Iris pigment epithelial cell (primary cell): ENCODE results near the gene ATP10A.
"Not testable (repeated sequence)": the region's sequence is repeated elsewhere in the genome, so short reads cannot be mapped to it uniquely, and the experiment has no call there.

Experiments
- DNase-seq: peaks from one replicate; pipeline ENCODE4 v3.0.0-alpha.2; 2011; ENCODE audit warnings: low read depth

Gene ATP10A

DNA sequence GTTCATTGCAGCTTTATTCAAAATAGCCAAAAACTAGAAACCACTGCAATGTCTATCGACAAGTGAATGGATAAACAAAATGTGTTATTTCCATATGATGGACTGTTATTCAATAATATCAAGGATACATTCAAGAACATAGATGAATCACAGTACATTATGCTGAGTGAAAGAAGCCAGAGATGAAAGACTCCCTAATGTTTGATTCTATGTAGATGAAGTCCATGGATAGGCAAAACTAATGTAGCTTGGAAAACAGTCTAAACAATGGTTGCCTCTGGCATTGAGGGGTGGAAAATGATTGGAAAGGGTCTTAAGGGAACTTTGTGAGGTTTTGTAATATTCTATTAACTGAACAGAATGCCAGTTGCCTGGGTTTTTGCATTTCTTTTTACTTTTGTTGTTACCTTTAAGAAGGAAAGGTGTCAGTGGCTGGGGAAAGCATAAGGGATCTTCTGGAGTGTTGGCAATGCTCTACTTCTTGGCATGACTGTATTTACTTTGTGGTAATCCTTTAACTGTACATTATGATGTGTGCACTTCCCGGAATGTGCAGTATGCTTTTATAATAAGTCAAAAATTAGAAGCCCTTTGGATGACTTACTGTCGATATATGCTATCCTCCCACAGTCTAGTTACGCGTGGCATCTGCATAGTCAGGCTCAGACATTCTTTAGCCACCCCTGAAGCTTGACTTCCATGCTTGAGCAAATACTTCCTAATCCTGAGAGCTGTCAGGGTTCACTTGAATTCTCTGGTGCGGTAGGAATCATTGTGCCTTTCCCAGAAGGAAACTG, 20.5 kb upstream of the ATP10A start:
- peak; percentile 76 for DNase-seq

DNA sequence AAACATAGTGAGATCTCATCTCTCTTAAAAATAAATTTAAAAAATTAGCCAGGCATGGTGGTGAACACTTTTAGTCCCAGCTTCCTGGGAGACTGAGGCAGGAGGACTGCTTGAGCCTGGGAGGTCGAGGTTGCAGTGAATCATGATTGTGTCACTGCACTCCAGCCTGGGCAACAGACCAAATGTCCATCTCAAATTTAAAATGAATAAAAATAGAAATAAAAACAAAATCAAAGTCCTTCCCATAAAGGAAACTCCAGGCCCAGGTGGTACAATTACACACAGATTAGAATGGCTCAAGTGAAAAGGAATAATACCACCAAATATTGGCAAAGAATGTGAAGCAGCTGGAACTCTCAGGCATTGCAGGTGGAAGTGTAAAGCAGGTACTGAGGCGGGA, 19.3 kb upstream of the ATP10A start:
- DNase-seq, result no peak

DNA sequence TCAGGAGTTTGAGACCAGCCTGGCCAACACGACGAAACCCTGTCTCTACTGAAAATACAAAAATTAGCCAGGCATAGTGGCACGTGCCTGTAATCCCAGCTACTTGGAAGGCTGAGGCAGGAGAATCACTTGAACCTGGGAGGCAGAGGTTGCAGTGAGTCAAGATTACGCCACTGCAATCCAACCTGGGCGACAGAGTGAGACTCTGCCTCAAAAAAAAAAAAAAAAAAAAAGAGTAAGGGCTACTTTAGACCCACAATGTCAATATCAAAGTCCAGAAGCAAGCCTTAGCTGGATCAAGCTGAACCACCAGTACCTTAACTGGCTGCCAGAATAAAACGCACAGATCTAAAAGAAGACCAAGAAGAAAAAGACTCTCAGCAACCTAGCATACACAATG, 17.8 kb upstream of the ATP10A start:
- DNase-seq, result not testable (repeated sequence)

DNA sequence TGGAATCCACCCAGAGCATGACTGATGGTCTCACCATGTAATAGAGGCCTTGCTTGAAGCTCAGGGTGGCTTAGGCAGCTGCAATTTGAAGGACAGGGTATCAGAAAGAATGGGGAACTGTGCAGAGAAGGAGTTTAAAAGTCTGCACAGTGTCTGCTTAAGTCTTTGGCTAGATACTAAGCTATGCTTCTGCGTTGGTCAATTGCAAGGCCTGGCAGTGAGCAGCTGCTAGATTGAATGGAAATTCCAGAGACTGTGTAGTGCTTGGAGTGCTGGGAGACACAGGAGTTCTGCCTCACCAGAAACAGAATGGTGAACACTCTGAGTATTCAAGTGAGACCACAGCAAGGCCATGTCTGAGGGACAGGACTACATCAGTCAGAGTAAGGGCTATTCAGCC, 17.3 kb upstream of the ATP10A start:
- DNase-seq, result no peak

DNA sequence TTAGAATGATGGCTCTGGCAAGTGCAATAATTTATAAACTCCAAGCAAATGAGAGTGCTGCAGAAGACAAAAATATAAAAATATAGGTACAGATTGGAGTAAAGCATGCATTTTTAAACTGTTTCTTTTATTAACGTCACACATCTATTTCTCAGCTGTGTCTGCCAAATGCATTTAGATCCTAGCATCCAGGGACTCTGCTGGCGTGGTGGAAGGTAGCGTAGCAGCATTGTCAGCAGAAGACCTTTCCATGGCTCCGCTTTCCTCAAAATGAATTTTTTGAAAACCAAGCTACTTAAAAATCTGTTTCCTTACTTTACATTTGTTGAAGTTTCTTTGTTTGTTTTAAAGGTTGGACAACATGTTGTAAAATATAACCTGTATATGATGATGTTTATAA, 16.3 kb upstream of the ATP10A start:
- DNase-seq, result no peak

DNA sequence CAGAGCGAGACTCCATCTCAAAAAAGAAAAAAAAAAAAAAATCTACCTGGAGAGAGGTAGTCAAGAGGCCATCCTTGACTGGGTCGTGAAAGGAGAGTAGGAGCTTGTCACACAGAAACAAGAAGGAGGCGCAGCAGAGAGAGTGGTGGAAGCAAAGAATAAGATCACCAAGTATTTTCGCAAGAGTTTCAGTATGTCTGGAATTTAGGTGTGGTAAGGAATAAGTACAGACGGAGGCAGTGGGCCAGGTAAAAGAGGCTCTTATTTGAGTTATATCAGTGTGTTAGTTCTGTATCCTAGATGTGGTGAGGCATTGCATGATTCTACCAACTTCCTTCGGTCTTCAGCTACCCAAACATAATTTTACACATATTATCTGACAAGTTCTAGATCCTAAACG, 14.6 kb upstream of the ATP10A start:
- DNase-seq, result no peak

DNA sequence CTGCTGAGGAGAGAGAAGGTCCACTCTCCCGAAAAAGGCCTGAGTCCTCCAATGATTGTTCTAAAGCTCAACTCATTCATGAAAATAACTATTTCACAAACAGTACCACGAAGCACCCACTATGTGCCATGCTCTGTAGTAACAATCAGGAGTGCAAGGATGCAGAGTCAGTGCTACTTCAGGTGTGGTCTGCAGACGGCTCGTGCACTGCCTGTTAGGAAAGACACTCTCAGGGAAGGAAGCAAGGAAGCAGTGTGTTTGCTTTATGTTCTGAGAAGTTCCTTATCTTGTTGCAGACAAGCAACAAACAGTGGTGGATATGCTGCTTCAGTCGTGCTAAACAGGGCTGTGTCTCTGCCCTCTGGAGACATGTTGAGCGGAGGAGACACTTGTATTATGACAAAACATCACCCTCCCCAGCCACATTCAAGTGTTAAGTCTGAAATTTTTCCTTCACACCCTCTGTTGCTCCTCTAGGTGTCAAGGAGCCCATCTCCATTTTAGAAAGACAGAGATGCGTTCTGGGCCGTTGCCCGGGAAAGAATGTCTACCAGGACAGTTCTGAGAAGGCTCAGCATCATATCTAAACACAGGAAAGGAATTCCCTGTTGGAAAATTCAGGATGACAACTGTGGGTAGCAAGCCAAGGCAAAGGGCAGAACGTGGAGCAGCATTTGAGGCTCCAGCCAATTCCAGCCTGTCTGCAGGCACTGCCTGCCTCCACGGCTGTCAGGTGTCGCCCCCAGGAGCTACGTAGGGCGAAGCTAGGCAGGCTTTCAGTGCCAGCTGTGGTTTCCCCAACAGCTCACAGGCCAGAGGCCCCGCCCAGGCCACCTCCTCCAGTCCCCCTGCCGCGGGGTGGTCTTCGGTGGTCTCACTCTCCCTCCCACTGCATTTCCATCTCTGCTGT, 13.4 kb upstream of the ATP10A start:
- DNase-seq, result no peak

DNA sequence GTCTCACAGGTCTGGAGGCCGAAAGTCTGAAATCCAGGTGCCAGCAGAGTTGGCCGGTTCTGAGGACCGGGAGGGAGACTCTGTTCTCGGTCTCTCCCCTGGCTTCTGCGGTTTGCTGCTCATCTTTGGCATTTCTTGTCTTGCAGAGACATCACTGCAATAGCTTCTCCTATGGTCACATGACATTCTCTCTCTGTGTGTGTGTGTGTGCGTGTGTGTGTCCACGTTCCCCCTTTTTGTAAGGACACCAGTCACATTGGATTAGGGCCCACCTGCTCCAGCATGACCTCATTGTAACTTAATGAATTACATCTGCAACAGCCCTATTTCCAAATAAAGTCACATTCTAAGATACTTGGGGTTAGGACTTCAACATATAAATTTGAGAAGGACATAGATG, 12.4 kb upstream of the ATP10A start:
- no peak for DNase-seq

DNA sequence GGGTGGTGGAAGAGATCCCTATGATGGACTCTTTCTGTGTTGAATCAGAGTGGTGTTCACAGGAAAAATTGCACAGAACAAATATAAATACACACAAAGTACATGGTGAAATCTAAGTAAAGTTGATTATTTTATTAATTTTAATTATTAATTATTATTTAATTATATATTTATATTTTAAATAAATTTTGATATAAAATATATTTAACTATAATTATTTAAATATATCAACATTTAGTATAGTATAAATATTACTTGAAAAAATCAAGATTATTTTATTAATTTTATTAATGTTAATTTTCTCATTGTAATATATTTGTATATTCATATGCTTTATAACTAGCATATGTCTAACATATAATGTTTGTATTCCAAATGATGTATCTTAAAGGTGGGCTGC, 11.3 kb upstream of the ATP10A start:
- DNase-seq, result no peak

DNA sequence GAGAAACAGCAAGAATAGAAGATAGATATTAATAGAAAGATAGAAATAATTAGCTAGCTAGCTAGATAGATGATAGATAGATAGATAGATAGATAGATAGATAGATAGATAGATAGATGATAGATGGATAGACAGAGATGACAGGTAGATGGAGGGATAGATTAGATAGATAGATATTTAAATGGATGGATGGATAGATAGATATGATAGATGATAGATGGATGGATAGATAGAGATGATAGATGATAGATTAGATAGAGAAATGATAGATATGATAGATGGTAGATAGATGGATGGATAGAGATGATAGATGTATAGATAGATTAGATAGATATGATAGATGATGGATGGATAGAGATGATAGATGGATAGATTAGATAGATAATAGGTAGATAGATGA, 8.3 kb upstream of the ATP10A start:
- no peak for DNase-seq

DNA sequence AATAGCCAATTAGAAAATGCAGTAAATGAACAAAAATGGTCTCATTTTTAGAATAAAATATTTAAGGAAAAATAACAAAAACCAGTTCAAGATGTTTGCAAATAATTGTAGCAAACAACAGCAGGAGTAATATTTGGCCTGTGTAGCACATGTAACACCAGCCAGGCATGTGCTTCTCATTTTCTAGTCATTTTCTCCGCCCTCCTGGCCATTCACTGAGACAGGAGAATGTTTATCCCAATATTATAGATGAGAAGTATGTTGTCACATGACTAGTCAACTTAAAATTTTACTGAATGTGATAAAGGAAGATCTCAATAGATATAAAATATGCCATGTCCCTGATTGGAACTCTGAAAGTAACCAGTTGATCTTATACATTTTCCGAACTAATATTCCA, 7.8 kb upstream of the ATP10A start:
- DNase-seq, result no peak

DNA sequence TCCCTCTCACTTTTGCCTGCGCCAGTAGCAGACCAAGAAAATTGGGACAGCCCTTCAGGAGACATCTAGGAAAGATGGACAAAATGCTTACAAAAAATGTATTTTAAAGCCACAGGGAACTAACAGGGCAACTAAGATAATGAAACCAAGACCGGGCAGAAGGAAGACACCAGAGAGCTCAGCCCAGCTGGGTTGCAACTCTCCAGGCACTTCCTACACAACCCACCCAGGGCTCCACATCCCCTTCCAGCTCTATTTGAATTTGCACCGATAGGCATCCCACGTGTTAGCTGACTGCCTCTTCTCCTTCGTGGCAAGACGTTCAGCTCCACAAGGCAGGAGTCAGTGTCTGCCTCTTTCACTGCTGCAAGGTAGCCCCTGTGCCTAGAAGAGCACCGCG, 6.6 kb upstream of the ATP10A start:
- DNase-seq, result no peak

DNA sequence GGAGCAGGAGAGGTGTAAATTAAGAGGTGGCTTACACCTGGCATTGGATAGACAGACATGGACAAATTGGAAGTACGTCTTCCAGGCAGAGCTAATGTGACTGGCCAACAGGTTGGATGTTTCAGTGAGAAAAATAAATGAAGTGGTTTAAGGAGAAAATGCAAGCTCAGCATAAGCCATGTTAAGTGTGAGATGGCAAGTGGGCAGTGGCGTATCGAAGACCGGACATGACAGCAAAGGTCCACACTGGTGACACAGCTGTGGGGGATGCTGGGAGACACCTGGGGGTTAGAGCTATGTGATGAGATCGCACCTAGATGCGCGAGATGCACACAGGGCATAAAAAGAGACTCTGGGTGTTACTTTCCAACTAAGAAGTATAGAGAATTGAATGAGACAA, 3.7 kb upstream of the ATP10A start:
- no peak for DNase-seq

DNA sequence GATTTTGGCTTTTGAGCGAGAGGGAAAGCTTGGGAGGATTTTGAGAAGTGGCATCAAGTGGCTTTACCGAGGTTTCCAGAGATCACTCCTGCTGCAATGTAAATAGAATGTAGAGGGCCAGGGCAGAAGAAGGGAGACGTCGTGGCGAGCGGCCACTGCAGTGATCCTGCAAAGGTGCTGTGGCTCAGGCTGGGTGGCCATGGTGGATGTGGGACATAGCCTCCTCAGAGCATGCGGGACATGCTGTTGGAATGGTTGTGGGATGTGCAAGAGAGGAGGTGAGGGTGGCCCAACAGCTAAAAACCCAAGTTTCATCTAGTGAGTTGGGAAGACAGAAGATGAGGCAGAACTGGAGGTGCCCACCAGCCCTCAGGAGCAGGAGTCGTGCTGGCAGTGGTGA, 3.1 kb upstream of the ATP10A start:
- no peak for DNase-seq

DNA sequence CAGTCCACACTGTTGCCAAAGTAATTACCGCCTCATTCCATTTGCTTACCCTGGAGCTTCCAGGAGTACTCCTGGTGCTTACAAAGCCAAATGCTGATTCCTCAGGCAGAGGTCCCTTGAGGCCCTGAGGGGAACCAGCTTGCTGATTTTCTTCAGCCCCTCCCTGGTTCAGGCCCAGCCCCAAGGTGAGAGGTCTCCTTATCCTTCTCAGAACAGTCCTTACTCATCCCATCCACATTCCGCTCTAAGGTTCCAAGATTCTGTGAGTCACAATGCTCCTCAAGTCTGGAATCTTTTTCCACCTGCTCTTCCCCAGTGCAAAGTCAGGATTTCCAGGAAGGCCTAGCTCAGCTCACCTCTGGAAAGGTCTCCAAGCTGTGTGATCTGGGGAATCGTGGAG, 1.8 kb upstream of the ATP10A start:
- no peak for DNase-seq

DNA sequence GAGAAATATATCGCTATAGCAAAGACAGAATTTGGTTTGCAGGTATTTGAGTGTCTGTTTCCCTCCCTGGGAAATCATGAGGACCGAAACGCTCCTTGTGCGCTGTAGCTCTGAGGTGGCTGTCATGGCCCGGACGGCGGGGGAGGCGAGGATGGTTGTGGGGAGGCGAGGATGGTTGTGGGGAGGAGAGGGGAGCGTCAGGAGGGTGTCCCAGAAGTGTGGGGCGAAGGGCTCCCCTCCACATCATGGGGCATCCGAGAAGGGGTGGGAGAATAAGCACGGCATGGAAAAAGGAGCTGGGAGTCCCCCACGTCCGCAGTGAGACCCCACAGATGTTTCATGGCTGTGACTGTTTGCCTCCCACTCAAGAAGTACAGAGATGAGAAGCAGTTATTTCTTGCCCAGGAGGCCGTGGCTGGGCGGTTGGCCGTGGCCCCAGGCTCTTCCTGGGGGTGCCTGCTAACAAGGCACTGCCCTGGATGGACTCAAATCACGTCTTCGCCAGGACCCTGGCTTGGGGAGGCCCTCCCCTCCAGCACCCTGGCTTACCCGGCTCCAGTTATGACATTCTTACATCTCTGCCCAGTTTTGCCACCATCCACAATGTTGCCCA, 947 bp upstream of the ATP10A start:
- no peak for DNase-seq

DNA sequence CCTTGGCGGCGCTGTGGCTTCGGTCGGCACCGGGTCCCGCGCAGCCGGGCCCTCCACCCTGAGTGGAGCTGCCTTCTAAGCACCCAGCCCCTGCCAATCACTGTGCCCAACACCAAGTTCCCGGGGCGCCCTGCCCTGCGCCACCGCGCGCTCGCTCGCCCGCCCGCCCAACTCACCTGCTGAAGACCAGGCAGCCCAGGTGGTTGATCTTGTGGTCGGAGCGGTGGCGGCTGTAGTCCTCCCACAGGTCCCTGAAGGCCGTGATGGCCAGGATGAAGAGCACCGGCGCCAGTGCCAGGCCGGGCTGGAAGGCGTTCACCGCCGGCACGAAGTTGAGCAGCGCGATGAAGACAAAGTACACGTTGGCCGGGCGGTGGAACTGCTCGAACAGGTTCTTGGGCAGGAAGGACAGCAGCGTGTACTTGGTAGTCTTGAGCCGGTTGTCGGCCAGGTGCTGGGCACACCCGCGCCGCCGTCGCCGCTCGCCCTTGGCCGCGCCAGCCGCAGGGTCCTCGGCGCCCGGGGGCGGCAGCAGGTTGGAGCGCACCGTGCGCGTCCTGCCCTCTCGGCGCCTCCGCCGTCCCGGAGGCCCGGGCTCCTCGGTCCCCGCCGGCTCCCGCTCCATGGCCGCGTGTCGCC, 536 bp downstream of the ATP10A start:
- DNase-seq, result no peak

DNA sequence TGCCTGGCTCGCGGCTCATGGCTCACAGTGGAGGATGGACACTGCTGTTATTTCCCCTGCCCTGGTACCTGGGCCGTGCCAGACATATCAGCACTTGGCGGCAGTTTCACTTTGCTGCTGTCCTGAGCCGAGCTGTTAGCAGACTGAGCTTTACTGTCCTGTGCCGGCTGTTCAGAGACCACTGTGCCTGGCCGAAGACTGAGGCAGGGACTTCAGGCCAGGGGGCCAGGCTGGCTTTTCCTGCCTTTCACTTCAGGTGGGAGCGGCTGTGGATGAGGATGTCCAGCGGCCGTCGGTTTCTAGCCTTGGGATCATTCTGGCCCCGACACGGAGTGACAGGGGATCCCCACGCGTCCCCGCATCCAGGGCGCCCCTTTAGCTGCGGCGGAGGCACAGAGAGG, 1.1 kb downstream of the ATP10A start:
- DNase-seq, result no peak

DNA sequence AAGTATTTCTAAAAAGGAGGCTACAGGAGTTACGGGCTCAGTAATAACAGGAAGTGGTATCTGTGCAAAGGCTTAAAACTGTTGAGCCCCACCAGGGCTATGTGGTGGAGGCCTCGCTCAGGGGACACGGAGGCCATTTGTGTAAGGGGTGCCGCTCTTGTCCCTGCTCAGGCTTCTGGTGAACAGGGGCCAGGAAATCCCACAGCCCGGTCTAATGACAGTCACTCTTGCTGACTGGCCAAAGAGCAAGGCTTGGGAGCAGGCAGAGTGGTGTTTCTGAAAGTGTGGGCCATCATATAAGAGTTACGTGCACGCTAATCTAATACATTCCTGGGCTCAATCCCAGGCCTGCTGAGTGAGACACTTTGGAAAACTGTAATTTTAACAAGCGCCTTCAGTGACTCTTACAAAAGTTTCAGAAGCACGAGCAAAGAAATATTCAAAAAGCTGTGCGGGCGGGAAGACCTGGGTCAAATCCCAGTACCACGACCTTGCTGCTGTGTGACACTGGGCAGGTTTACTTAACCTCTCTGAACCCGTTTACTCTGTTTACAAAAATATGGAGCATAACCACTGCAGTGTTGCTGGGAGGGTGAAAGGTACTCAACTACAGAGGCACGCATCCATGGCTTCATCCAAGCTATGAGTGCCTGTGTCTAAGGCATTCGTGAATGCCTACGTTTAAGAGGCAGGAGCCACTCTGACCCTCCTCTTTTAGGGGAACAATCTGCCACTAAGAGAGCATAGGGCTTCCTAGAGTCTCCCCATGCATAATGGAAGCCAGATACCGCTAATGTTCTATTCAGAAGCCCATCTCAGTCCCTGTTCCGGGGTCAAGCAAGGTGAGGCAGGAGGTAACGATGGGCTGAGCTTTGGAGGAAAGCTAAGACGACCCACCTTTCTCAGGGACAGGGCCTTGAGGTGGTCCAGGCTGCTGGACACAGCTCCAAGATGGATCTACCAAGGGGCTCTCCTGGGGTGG, 2.0 kb downstream of the ATP10A start:
- no peak for DNase-seq

DNA sequence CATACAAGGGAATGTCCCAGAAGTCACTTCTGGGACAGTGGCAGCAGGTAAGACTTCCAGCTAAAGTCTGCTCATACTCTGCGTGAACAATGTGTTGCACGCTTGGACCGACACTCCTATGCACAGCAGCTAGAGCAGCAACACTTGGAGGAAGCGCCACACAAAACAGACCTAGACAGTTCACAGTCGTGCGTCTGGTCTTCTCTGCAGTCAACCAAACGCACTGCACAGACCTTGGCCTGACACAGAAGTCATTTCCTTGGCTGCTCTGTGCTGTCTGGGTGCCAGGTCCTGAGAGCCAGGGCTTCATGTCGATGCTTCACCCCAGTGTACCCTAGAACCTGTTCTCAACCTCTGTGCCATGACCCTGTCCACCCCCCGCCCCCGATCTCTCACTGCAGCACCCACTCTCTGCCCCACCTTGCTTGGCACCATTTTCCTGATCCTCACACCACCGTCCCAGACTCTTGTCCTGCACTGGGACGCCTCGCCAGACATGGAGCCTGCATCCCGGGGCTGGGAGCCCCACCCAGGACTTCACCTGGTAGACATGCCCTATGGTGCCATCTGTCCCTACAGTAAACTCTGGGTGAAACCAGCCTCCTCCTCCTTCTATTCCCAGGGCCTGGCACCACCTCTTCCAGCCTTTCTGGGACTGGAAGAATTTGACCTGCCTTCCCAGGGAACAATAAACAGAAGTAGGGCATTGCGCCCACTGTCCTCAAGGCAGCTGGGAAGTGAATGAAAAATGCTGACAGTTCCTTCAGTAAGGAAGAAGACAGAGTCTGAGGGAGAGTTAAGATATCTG, 3.1 kb downstream of the ATP10A start:
- no peak for DNase-seq
